T1000 (cell line): ENCODE results near the gene PCED1B.
"Not testable (repeated sequence)": the region's sequence is repeated elsewhere in the genome, so short reads cannot be mapped to it uniquely, and the experiment has no call there.

Experiments used
- DNase-seq: peaks from one replicate; lab custom pipeline; 2025; ENCODE audit warnings: mixed read lengths; lab: John Stamatoyannopoulos, UW

Gene PCED1B

GRCh38 chr12:47164724-47165439, 85.5 kb downstream of the PCED1B start:
- DNase-seq, result no peak

- no peak for DNase-seq
Observed at GRCh38 chr12:47165934-47166333, 86.5 kb downstream of the PCED1B start.

- no peak for DNase-seq
Observed at GRCh38 chr12:47166365-47166764, 86.9 kb downstream of the PCED1B start.

GRCh38 chr12:47170281-47170680, 90.9 kb downstream of the PCED1B start:
- DNase-seq, result not testable (repeated sequence)

GRCh38 chr12:47178014-47178413, 98.6 kb downstream of the PCED1B start:
- DNase-seq, result no peak

- not testable (repeated sequence) for DNase-seq
Observed at GRCh38 chr12:47182164-47182938, 102.9 kb downstream of the PCED1B start.

GRCh38 chr12:47184229-47184628, 104.8 kb downstream of the PCED1B start:
- DNase-seq, result no peak

GRCh38 chr12:47184813-47185212, 105.4 kb downstream of the PCED1B start:
- no peak for DNase-seq

- no peak for DNase-seq
Observed at GRCh38 chr12:47186246-47186645, 106.8 kb downstream of the PCED1B start.

- no peak for DNase-seq
Observed at GRCh38 chr12:47188576-47189441, 109.4 kb downstream of the PCED1B start.

GRCh38 chr12:47189728-47190127, 110.3 kb downstream of the PCED1B start:
- DNase-seq, result no peak

- DNase-seq, result no peak
Observed at GRCh38 chr12:47190271-47190750, 110.9 kb downstream of the PCED1B start.

- no peak for DNase-seq
Observed at GRCh38 chr12:47190905-47191304, 111.5 kb downstream of the PCED1B start.

- DNase-seq, result no peak
Observed at GRCh38 chr12:47192051-47192450, 112.6 kb downstream of the PCED1B start.

- no peak for DNase-seq
Observed at GRCh38 chr12:47193066-47193465, 113.6 kb downstream of the PCED1B start.

GRCh38 chr12:47194501-47194900, 115.1 kb downstream of the PCED1B start:
- DNase-seq, result no peak

- no peak for DNase-seq
Observed at GRCh38 chr12:47200446-47200845, 121.0 kb downstream of the PCED1B start.

GRCh38 chr12:47201190-47201589, 121.8 kb downstream of the PCED1B start:
- not testable (repeated sequence) for DNase-seq

GRCh38 chr12:47202176-47202575, 122.8 kb downstream of the PCED1B start:
- DNase-seq, result no peak

GRCh38 chr12:47205532-47206449, 126.4 kb downstream of the PCED1B start:
- no peak for DNase-seq
